EH (cell line): ENCODE data around the gene CLEC20A.
"Not testable (repeated sequence)": the region's sequence is repeated elsewhere in the genome, so short reads cannot be mapped to it uniquely, and the experiment has no call there.

ENCODE experiments used
- DNase-seq: peaks from one replicate; pipeline ENCODE4 v3.0.0-alpha.2; 2015; ENCODE audit warnings: low read depth

The CLEC20A gene

GRCh38 chr1:178529364-178530036 lies 32.7 kb upstream of the CLEC20A start:
- no peak for DNase-seq

GRCh38 chr1:178528953-178529335 lies 32.2 kb upstream of the CLEC20A start:
- no peak for DNase-seq

GRCh38 chr1:178528228-178528952 lies 31.6 kb upstream of the CLEC20A start:
- no peak for DNase-seq

GRCh38 chr1:178527117-178527516 lies 30.4 kb upstream of the CLEC20A start:
- no peak for DNase-seq

GRCh38 chr1:178521241-178521640 lies 24.5 kb upstream of the CLEC20A start:
- DNase-seq: no peak

GRCh38 chr1:178520803-178521202 lies 24.0 kb upstream of the CLEC20A start:
- DNase-seq: no peak

GRCh38 chr1:178518894-178519293 lies 22.1 kb upstream of the CLEC20A start:
- no peak for DNase-seq

GRCh38 chr1:178516110-178516509 lies 19.3 kb upstream of the CLEC20A start:
- no peak for DNase-seq

- peak; percentile 60 for DNase-seq
These were observed 16.7 kb upstream of the CLEC20A start for GRCh38 chr1:178513278-178513983.

GRCh38 chr1:178512566-178513277 lies 16.0 kb upstream of the CLEC20A start, which contains the start of gene TEX35:
TSS of gene TEX35 (plus strand) at chr1:178513109. CDS start at chr1:178513189, 80 bp downstream.
- no peak for DNase-seq

GRCh38 chr1:178510155-178510554 lies 13.4 kb upstream of the CLEC20A start:
- DNase-seq: no peak

GRCh38 chr1:178509414-178510007 lies 12.7 kb upstream of the CLEC20A start:
- no peak for DNase-seq

GRCh38 chr1:178506669-178507068 lies 9.9 kb upstream of the CLEC20A start:
- DNase-seq: no peak

- DNase-seq: no peak
These were observed 9.4 kb upstream of the CLEC20A start for GRCh38 chr1:178506177-178506576.

GRCh38 chr1:178504286-178504685 lies 7.5 kb upstream of the CLEC20A start:
- DNase-seq: no peak

GRCh38 chr1:178503849-178504248 lies 7.1 kb upstream of the CLEC20A start:
- DNase-seq: no peak

GRCh38 chr1:178503316-178503715 lies 6.6 kb upstream of the CLEC20A start:
- not testable (repeated sequence) for DNase-seq

- no peak for DNase-seq
These were observed 6.1 kb upstream of the CLEC20A start for GRCh38 chr1:178502856-178503255.

GRCh38 chr1:178502330-178502714 lies 5.6 kb upstream of the CLEC20A start:
- DNase-seq: no peak

- peak; percentile 71 for DNase-seq
These were observed 5.1 kb upstream of the CLEC20A start for GRCh38 chr1:178501705-178502329.

- DNase-seq: no peak
These were observed 4.3 kb upstream of the CLEC20A start for GRCh38 chr1:178500936-178501554.
